Endothelial cell of umbilical vein (primary cell): ENCODE data around the gene MSANTD2. TPM values are rescaled to one million over a fixed set of nuclear protein-coding genes. Genes with fewer than 3 reads are reported as not detected.

ENCODE experiments used
- BruUV-seq: library from RNA; stranded (reverse); fragments of 400-500 nt; replicated peaks from 2 replicates; lab custom pipeline; 2021; lab: Mats Ljungman, UMichigan
- CTCF ChIA-PET: fragments of 300-600, 350-600 bp; sonication (Branson Sonifier 250); formaldehyde crosslinking; loops from one replicate; lab custom pipeline; 2021; ENCODE audit warnings: antibody characterized with exemption, inconsistent platforms; lab: Charles Lee
- POLR2A ChIA-PET: fragments of 300-600, 350-600 bp; sonication (Branson Sonifier 250); formaldehyde crosslinking; loops from one replicate; lab custom pipeline; 2021; ENCODE audit warnings: antibody characterized with exemption, inconsistent platforms; lab: Charles Lee
- DNase-seq: peaks from one replicate; pipeline ENCODE4 v3.0.0-alpha.2; 2011; ENCODE audit warnings: low read depth, low spot score
- FAIRE-seq: peaks from 2 replicates; lab custom pipeline; 2011; peaks lifted over from hg19 to GRCh38; lab: Jason Lieb, UNC
- H2AFZ ChIP-seq: 2 replicates; pipeline ENCODE4 v1.6.0; 2012; ENCODE audit warnings: low read depth, low read length, control low read depth, inconsistent platforms
- H3K27ac ChIP-seq: 2 replicates; pipeline ENCODE4 v1.5.1; 2011; ENCODE audit warnings: low read depth, mild to moderate bottlenecking, control low read depth, low read length, moderate library complexity; ENCODE audit not compliant: insufficient read depth
- H3K27me3 ChIP-seq, 2 experiments: 2 replicates each; pipeline versions ENCODE4 v1.6.0 to v1.6.1; 2011; ENCODE audit warnings: low read length in 2 of 2, mixed read lengths in 1 of 2; ENCODE audit not compliant: control insufficient read depth in 2 of 2, insufficient read depth in 2 of 2
- H3K36me3 ChIP-seq, 2 experiments: 2 replicates in 1 of 2; 3 replicates in 1 of 2; pipeline ENCODE4 v1.5.1; 2011; ENCODE audit warnings: low read length in 2 of 2, mild to moderate bottlenecking in 1 of 2, moderate library complexity in 1 of 2; ENCODE audit not compliant: control insufficient read depth in 2 of 2, insufficient read depth in 2 of 2; ENCODE audit errors: extremely low read depth in 1 of 2
- H3K4me1 ChIP-seq: 3 replicates; pipeline ENCODE4 v1.5.1; 2011; ENCODE audit warnings: mild to moderate bottlenecking, low read length; ENCODE audit not compliant: control insufficient read depth, insufficient read depth; ENCODE audit errors: extremely low read depth
- H3K4me2 ChIP-seq: 2 replicates; pipeline ENCODE4 v1.6.1; 2011; ENCODE audit warnings: low read length, control low read depth, mixed read lengths; ENCODE audit not compliant: insufficient read depth
- H3K4me3 ChIP-seq, 3 experiments: fragments of 200-600 bp in 1 of 3; sonication (generic), shearing (Covaris generic) in 1 of 3; replicated peaks in 1 of 3; 2 replicates each; pipeline ENCODE4 v1.5.1; 2011 to 2016; ENCODE audit warnings: control low read depth in 3 of 3, low read length in 3 of 3, mild to moderate bottlenecking in 2 of 3, inconsistent platforms in 1 of 3, low read depth in 1 of 3, moderate library complexity in 1 of 3; ENCODE audit not compliant: insufficient read depth in 1 of 3
- H3K79me2 ChIP-seq: 2 replicates; pipeline ENCODE4 v1.6.0; 2012; ENCODE audit warnings: low read length, inconsistent platforms; ENCODE audit not compliant: control insufficient read depth, insufficient read depth
- H3K9ac ChIP-seq: replicated peaks from 2 replicates; pipeline ENCODE3; 2011; ENCODE audit warnings: low read length, control low read depth; ENCODE audit not compliant: insufficient read depth; ENCODE audit errors: extremely low read depth
- H3K9me1 ChIP-seq: replicated peaks from 3 replicates; pipeline ENCODE4 v1.6.0; 2011; ENCODE audit warnings: mild to moderate bottlenecking, low read length; ENCODE audit not compliant: control insufficient read depth, insufficient read depth; ENCODE audit errors: extremely low read depth
- H3K9me3 ChIP-seq: replicated peaks from 2 replicates; pipeline ENCODE4 v1.5.1; 2012; ENCODE audit warnings: low read length, inconsistent platforms; ENCODE audit not compliant: control insufficient read depth, insufficient read depth
- H4K20me1 ChIP-seq: replicated peaks from 2 replicates; pipeline ENCODE3; 2011; ENCODE audit warnings: mild to moderate bottlenecking, low read length; ENCODE audit not compliant: control insufficient read depth, insufficient read depth; ENCODE audit errors: extremely low read depth
- EZH2 ChIP-seq: IDR thresholded peaks from 2 replicates; pipeline ENCODE4 v1.6.1; 2012; ENCODE audit warnings: borderline replicate concordance, low read depth, mild to moderate bottlenecking, moderate library complexity, low read length, inconsistent platforms; ENCODE audit not compliant: severe bottlenecking
- FOS ChIP-seq: IDR thresholded peaks from 2 replicates; pipeline ENCODE4 v1.6.1; 2011; ENCODE audit warnings: mild to moderate bottlenecking, low read length, moderate library complexity, borderline replicate concordance; ENCODE audit not compliant: insufficient read depth
- GATA2 ChIP-seq: IDR thresholded peaks from 2 replicates; pipeline ENCODE4 v1.7.0; 2011; ENCODE audit warnings: low read depth, mild to moderate bottlenecking, moderate library complexity, mixed read lengths, low read length; ENCODE audit not compliant: insufficient read length, insufficient read depth
- JUN ChIP-seq: IDR thresholded peaks from 2 replicates; pipeline ENCODE4 v1.6.1; 2011; ENCODE audit warnings: borderline replicate concordance, low read depth; ENCODE audit not compliant: insufficient read length, insufficient read depth
- MYC ChIP-seq: IDR thresholded peaks from one replicate; pipeline ENCODE4 v1.6.1; 2011; ENCODE audit warnings: mild to moderate bottlenecking, low read depth, low read length
- POLR2A ChIP-seq: IDR thresholded peaks from 2 replicates; pipeline ENCODE4 v1.6.1; 2012; ENCODE audit warnings: low read depth, mild to moderate bottlenecking, control low read depth, low read length
- POLR2AphosphoS5 ChIP-seq: IDR thresholded peaks from 2 replicates; pipeline ENCODE4 v1.6.1; 2012; ENCODE audit warnings: low read depth, mild to moderate bottlenecking, control low read depth, low read length, moderate library complexity; ENCODE audit not compliant: insufficient read depth
- dilution Hi-C: fragments of 300-500 bp; cut with MboI; formaldehyde crosslinking; loops from one replicate; pipeline ENCODE4 v1.15.0; 2019; ENCODE audit warnings: low sequenced_read_pairs; ENCODE audit not compliant: extremely low pct_ligation_motif_present
- intact Hi-C: fragments of 100-400 bp; cut with micrococcal nuclease; formaldehyde crosslinking; loops from one replicate; pipeline ENCODE4 v1.10.0; 2022
- polyA plus RNA-seq, 4 experiments: library from polyadenylated mRNA; depleted of rRNA in 3 of 4; stranded (reverse) in 3 of 4; unstranded in 1 of 4; fragments of >200 nt; gene quantifications; 2 replicates each; pipeline versions ENCODE4 v1.2.1 to v1.2.3, GENCODE V29; 2011 to 2012; ENCODE audit warnings: missing spikeins in 1 of 4
- total RNA-seq: library from RNA; stranded (reverse); gene quantifications from 2 replicates; pipeline ENCODE4 v1.2.3, GENCODE V29; 2021
- TF ChIP-seq, protein P1 (sequence below): IDR thresholded peaks from 2 replicates; pipeline ENCODE4 v1.6.1; 2011; ENCODE audit not compliant: insufficient read depth, insufficient read length
- TF ChIP-seq, protein P2 (sequence below), 2 donors: IDR thresholded peaks; 1 replicate in 1 of 2; 2 replicates in 1 of 2; pipeline ENCODE4 v1.5.1; 2011; ENCODE audit warnings: low read length in 2 of 2, mild to moderate bottlenecking in 2 of 2, moderate library complexity in 2 of 2, control low read depth in 1 of 2, inconsistent platforms in 1 of 2, low read depth in 1 of 2; ENCODE audit not compliant: insufficient read depth in 1 of 2; ENCODE audit errors: extremely low read depth in 1 of 2

MSANTD2 gene
- total and polyA plus RNA-seq, 2 donors (not counting 3 experiments of a cell fraction or from before 2014, with no cell fraction given) = 5.5 to 23.2 TPM

DNA sequence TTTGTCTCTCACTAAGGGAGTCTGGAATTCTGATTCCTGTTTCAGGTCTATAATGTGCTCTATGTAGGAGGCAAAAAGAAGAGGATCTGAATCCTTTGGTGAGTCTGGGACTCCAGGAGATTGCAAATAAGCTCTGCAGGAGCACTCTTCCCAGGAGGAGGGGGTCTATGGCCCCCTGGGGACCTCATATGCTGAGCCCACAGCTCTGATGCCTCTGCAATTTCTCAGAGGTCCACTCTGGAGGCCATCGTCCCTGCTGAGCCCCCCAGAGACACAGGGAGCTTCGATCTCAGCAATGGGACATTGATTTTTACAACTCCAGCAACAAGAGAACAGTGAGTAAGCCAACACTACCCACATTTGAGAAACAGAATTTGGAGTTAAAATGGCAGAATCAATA lies 80.7 kb downstream of the MSANTD2 start:
- dilution Hi-C loops = no loop called here
- CTCF ChIA-PET = interaction anchor here (1.1 to 1.2 kb wide), 2 partner anchors 19 to 117 kb away, joined by 3 read pairs; no protein-coding TSS in a partner anchor

More for the DNA sequence above, 80.7 kb downstream of the MSANTD2 start:
- H4K20me1 ChIP-seq = no peaks in the 10 kb centered on the region
- H3K4me3 ChIP-seq = no peak overlapping the region
- TF ChIP-seq MYC = no peak
- TF ChIP-seq, protein P1, sequence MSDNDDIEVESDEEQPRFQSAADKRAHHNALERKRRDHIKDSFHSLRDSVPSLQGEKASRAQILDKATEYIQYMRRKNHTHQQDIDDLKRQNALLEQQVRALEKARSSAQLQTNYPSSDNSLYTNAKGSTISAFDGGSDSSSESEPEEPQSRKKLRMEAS = no peak
- TF ChIP-seq EZH2 = no peak
- no peak for TF ChIP-seq POLR2AphosphoS5
- no peak for TF ChIP-seq GATA2
- TF ChIP-seq POLR2A = no peak
- no peak for TF ChIP-seq FOS
- TF ChIP-seq, protein P2, sequence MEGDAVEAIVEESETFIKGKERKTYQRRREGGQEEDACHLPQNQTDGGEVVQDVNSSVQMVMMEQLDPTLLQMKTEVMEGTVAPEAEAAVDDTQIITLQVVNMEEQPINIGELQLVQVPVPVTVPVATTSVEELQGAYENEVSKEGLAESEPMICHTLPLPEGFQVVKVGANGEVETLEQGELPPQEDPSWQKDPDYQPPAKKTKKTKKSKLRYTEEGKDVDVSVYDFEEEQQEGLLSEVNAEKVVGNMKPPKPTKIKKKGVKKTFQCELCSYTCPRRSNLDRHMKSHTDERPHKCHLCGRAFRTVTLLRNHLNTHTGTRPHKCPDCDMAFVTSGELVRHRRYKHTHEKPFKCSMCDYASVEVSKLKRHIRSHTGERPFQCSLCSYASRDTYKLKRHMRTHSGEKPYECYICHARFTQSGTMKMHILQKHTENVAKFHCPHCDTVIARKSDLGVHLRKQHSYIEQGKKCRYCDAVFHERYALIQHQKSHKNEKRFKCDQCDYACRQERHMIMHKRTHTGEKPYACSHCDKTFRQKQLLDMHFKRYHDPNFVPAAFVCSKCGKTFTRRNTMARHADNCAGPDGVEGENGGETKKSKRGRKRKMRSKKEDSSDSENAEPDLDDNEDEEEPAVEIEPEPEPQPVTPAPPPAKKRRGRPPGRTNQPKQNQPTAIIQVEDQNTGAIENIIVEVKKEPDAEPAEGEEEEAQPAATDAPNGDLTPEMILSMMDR (IDR thresholded peaks at IDR 0.05; ENCODE audit: extremely low read depth in 1 of 2, insufficient read depth in 1 of 2, low read depth in 1 of 2, low read length in 2 of 2) = no peak
- no peak for TF ChIP-seq JUN
- H3K27me3 ChIP-seq = no peaks in the 10 kb centered on the region
- intact Hi-C loops = no loop called here
- no peak overlapping the region for H3K9ac ChIP-seq
- POLR2A ChIA-PET = no interaction called here
- H3K4me2 ChIP-seq = no peak overlapping the region
- no peaks in the 10 kb centered on the region for H3K9me1 ChIP-seq
- H3K9me3 ChIP-seq = no peaks in the 10 kb centered on the region
- no TSS peak for BruUV-seq
- FAIRE-seq = peak; percentile 61
- no peaks in the 10 kb centered on the region for H3K79me2 ChIP-seq
- no peak for DNase-seq
- no peak overlapping the region for H3K27ac ChIP-seq
- H3K4me1 ChIP-seq = peaks cover 26% of the 10 kb centered on the region
- no peak overlapping the region for H2AFZ ChIP-seq
- H3K36me3 ChIP-seq = no peaks in the 10 kb centered on the region
